Endothelial cell (in vitro differentiated cells): ENCODE measurements around the gene HCAR2. TPM values are rescaled to one million over a fixed set of nuclear protein-coding genes. Genes with fewer than 3 reads are reported as not detected.
A peak's percentile ranks its signal among the peaks of the same experiment; 100 is the strongest.

Source experiments
- DNase-seq: peaks from one replicate; pipeline ENCODE4 v3.0.0; 2021; ENCODE audit warnings: low spot score
- H3K27ac Mint-ChIP-seq: one replicate; pipeline ENCODE4 v1.8.0; 2021; ENCODE audit warnings: mixed read lengths, inconsistent platforms; ENCODE audit not compliant: unreplicated experiment
- H3K27me3 Mint-ChIP-seq: one replicate; pipeline ENCODE4 v1.8.0; 2021; ENCODE audit warnings: mild to moderate bottlenecking, moderate library complexity, mixed read lengths, inconsistent platforms; ENCODE audit not compliant: unreplicated experiment
- H3K36me3 Mint-ChIP-seq: one replicate; pipeline ENCODE4 v1.8.0; 2021; ENCODE audit warnings: mild to moderate bottlenecking, low read depth, mixed read lengths, inconsistent platforms; ENCODE audit not compliant: unreplicated experiment
- H3K4me1 Mint-ChIP-seq: one replicate; pipeline ENCODE4 v1.8.0; 2021; ENCODE audit warnings: mild to moderate bottlenecking, mixed read lengths, inconsistent platforms; ENCODE audit not compliant: unreplicated experiment
- H3K4me3 Mint-ChIP-seq: one replicate; pipeline ENCODE4 v1.8.0; 2021; ENCODE audit warnings: mild to moderate bottlenecking, mixed read lengths, inconsistent platforms; ENCODE audit not compliant: unreplicated experiment
- H3K9me3 Mint-ChIP-seq: one replicate; pipeline ENCODE4 v1.8.0; 2021; ENCODE audit warnings: mixed read lengths, inconsistent platforms; ENCODE audit not compliant: unreplicated experiment
- CTCF ChIP-seq: fragments of 200-600 bp; sonication (generic); IDR thresholded peaks from one replicate; pipeline ENCODE4 v1.5.0; 2021; ENCODE audit warnings: antibody characterized with exemption; ENCODE audit not compliant: unreplicated experiment
- total RNA-seq: library from RNA; stranded (reverse); fragmentation: NEBNext Ultra II Directional; extraction: Animal tissue kit (Norgen Biotek cat#: 25700); gene quantifications from one replicate; pipeline ENCODE4 v1.2.1, GENCODE V29; 2021; ENCODE audit not compliant: unreplicated experiment

The HCAR2 gene
- total RNA-seq, 1 donor from 2014 or later: not detected

GRCh38 chr12:122732170-122732569, 29.0 kb upstream of the HCAR2 start:
- no peak for DNase-seq
- no peaks in the 10 kb centered on the region for H3K36me3 Mint-ChIP-seq
- no peaks in the 10 kb centered on the region for H3K27me3 Mint-ChIP-seq
- TF ChIP-seq CTCF: no peak
- H3K4me1 Mint-ChIP-seq: peaks cover 36% of the 10 kb centered on the region
- no peaks in the 10 kb centered on the region for H3K9me3 Mint-ChIP-seq
- no peak overlapping the region for H3K27ac Mint-ChIP-seq
- no peak overlapping the region for H3K4me3 Mint-ChIP-seq

- Mint-ChIP-seq H3K4me1 (peaks cover 45% of the 10 kb centered on the region), H3K36me3 (no peaks in the 10 kb centered on the region), H3K27me3 (peaks cover 3% of the 10 kb centered on the region), H3K27ac (no peak within 1 kb of the TSS), H3K4me3 (no peak within 1 kb of the TSS), H3K9me3 (no peaks in the 10 kb centered on the region)
- DNase-seq: no peak
- no peak for TF ChIP-seq CTCF
Measured at GRCh38 chr12:122730215-122731014, 27.3 kb upstream of the HCAR2 start, which contains the start of gene HCAR1. HCAR1 (minus strand) TSS chr12:122730844; CDS start chr12:122730339, 505 bp downstream.

GRCh38 chr12:122729583-122730214, 26.5 kb upstream of the HCAR2 start:
- H3K36me3 Mint-ChIP-seq: no peaks in the 10 kb centered on the region

GRCh38 chr12:122726080-122726558, 23.0 kb upstream of the HCAR2 start:
- Mint-ChIP-seq H3K27ac (peak overlapping the region; percentile 73), H3K4me3 (no peak overlapping the region)
- no peak for DNase-seq

More at GRCh38 chr12:122729583-122730214, 26.5 kb upstream of the HCAR2 start:
- no peak overlapping the region for H3K27ac Mint-ChIP-seq
- no peak for TF ChIP-seq CTCF
- H3K27me3 Mint-ChIP-seq: peaks cover 3% of the 10 kb centered on the region
- H3K4me1 Mint-ChIP-seq: peaks cover 45% of the 10 kb centered on the region
- no peak for DNase-seq
- H3K9me3 Mint-ChIP-seq: no peaks in the 10 kb centered on the region
- H3K4me3 Mint-ChIP-seq: no peak overlapping the region

More at GRCh38 chr12:122726080-122726558, 23.0 kb upstream of the HCAR2 start:
- Mint-ChIP-seq H3K4me1 (peaks cover 37% of the 10 kb centered on the region), H3K9me3 (no peaks in the 10 kb centered on the region), H3K27me3 (peaks cover 3% of the 10 kb centered on the region), H3K36me3 (no peaks in the 10 kb centered on the region)
- TF ChIP-seq CTCF: no peak
